Skin of body (tissue), 2 donors: ENCODE results near the gene LUC7L3. TPM values are rescaled to one million over a fixed set of nuclear protein-coding genes. Genes with fewer than 3 reads are reported as not detected.

ENCODE experiments used
- small RNA-seq: library from RNA; depleted of rRNA; stranded (forward); fragments of <200 nt; gene quantifications from one replicate; pipeline ENCODE3, GENCODE V24; 2014; ENCODE audit warnings: low replicate concordance
- total RNA-seq: library from RNA; depleted of rRNA; stranded (reverse); fragments of >200 nt; gene quantifications from one replicate; pipeline ENCODE4 v1.2.3, GENCODE V29; 2014

The LUC7L3 gene
- total RNA-seq, 1 donor from 2014 or later = 102 TPM

Small RNAs within 50 kb of the gene (small RNA-seq; reads per million reads assigned to genes)
- gene AC005921.1 = not detected
- gene MIR8059 = not detected
- gene RF00019 = not detected

Other genes starting within 250 kb of the LUC7L3 start
- gene RSAD1, start 240.7 kb upstream of the LUC7L3 start, total RNA-seq = 19.4 TPM
- gene MYCBPAP, start 211.2 kb upstream of the LUC7L3 start, total RNA-seq = 1.6 TPM
- gene EPN3, start 186.9 kb upstream of the LUC7L3 start, total RNA-seq = 5.3 TPM
- gene SPATA20, start 172.4 kb upstream of the LUC7L3 start, total RNA-seq = 19.3 TPM
- gene CACNA1G, start 158.9 kb upstream of the LUC7L3 start, total RNA-seq = 8.9 TPM
- 5.9 TPM for gene ABCC3, start 84.7 kb upstream of the LUC7L3 start, total RNA-seq
- gene ANKRD40, start 11.7 kb upstream of the LUC7L3 start, total RNA-seq = 24.8 TPM
- gene ANKRD40CL, start 47.9 kb downstream of the LUC7L3 start, total RNA-seq = not detected
- gene WFIKKN2, start 116.0 kb downstream of the LUC7L3 start, total RNA-seq = 0.59 TPM
- 46.7 TPM for gene TOB1, start 146.8 kb downstream of the LUC7L3 start, total RNA-seq